Inferior parietal cortex (tissue), 1 donor: ENCODE results near the gene FAM209A.
A peak's percentile ranks its signal among the peaks of the same experiment; 100 is the strongest.
"Not testable (repeated sequence)": the region's sequence is repeated elsewhere in the genome, so short reads cannot be mapped to it uniquely, and the experiment has no call there.

Experiments used
- DNase-seq: peaks from one replicate; pipeline ENCODE4 v3.0.0-alpha.2; 2016; ENCODE audit errors: extremely low spot score

The FAM209A gene

DNA sequence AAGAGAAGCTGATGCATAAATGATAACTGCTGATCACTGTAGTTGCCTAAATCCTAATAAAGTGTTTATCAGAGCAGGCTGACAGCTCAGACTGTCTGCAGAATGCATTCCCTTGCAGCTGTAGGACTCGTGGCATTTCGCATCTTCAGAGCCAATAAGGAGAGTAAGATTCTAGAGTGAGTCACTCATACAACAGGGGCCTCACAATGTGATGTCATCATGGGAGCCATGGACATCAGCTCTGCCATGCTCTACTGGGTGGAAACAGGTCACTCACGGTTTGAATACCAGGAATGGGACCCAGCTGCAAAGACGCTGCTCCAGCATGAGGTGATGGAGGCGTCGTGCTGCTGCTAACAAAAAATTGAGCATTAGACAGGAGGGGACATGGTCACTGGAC lies 15.9 kb downstream of the FAM209A start:
- no peak for DNase-seq

DNA sequence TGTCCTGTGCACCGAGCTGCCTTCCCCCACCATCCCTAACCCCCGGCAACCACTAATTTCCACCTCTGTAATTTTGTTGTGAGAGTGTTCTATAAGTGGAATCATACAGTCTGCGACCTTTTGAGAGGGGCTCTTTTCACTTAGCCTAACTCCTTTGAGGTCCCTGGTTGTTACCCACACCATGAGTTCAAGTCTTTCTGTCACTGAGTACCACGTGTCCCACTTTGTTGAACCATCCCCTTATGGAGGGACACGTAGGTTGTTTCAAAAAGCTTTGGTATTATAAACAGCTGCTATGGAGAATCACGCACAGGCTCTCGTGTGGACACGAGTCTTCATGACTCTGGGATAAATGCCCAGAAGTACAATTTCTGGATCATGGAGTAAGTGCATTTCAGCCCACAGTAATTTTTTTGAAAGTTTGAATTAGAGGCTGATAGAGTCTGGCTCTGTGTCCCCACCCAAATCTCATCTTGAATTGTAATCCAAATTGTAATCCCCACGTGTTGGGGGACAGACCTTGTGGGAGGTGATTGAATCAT lies 18.0 kb downstream of the FAM209A start:
- no peak for DNase-seq

DNA sequence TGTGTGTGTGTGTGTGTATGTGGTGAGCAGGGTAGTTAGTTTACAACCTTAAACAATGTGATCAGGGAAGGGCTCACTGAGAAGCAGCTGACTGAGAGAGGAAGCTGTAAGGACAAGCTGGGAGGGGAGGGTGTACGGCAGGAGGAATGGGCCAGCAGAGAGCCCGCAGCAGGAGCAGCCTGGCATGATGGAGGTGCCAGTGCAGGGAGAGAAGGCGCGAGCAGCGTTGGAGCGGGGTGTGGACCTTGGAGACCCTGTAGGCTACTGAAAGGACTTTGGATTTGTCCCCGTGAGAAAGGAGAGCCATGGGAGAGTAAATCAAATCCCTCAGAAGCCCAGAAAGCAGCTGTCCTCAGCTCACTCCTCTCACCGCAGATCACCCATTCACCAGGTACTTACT lies 27.0 kb downstream of the FAM209A start:
- no peak for DNase-seq

DNA sequence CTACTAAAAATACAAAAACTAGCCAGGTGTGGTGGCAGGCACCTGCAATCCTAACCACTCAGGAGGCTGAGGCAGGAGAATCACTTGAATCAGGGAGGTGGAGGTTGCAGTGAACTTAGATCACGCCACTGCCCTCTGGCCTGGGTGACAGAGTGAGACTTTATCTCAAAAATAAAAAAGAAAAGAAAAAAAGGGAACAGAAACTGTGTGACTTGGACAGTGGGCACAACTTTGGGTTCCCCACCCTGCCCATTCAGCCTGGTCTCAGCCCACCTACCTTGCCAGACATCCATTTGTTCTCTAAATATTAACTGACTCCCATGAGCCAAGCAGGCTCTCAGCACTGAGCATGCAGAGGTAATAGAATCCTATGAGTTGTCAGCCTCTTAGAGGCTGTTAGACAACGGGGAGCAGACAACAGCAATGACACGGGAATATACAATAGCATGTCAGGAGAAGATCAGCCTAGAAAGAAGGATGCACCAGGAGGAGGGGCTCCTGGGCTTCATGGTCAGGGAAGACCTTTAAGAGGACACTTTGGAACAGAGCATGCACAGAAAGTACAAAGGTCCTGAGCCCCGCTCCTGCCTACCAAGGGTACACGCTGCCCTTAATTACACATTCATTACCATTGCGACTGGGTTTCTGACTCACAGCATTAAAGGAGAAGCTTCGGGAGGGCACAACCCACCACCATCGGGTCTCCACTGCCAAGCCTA lies 28.5 kb downstream of the FAM209A start:
- DNase-seq: no peak

DNA sequence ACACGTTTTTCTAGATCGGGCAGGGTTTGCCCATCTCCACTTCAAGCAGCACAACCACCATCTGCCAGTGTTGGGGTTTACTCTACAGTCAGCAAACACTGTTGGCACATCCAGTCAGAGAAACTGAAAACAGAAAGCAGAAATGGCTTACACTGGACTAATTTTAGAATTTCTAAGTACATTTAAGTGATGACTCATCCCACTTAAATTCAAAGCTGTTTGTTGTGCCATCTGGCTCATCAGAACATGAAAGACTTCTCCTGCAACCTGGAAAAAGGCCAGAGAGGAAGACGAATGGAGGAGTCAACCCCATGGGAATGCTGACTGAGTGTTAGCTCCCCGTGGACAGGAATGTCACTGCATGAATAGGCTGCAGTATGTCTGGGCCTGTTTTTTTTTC lies 30.3 kb downstream of the FAM209A start:
- DNase-seq: peak; percentile 79

DNA sequence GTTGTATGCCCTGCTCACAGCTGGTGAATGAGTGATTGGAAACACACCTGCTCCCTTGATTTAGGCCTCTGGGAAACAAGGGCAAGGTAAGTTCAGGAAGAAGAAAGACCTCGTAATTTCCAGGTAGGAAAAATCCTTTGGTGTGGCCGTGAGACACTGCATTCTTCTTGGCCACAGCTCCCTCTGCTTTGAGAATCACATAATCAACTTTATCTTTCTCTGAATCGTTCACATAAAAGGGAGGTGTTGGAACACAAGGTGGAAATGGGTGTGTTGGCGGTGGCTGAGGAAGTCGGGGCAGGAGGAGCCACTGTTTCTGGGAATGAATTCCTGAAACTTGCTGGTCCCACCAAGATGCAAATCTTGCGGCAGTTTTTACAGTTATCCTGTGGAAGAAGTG lies 34.4 kb downstream of the FAM209A start:
- no peak for DNase-seq

DNA sequence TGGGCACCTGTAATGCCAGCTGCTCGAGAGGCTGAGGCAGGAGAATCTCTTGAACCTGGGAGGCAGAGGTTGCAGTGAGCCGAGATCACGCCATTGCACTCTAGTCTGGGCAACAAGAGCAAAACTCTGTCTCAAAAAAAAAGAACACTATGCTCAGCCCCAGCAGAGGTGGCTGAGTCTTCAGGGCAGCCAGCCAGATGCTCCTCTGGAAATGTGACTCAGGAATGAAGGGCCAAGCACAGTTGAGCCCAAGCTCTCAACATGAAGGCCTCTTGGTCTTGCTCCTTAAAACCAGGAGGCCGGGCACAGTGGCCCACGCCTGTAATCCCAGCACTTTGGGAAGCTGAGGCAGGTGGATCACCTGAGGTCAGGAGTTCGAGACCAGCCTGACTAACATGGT lies 40.0 kb downstream of the FAM209A start:
- not testable (repeated sequence) for DNase-seq

DNA sequence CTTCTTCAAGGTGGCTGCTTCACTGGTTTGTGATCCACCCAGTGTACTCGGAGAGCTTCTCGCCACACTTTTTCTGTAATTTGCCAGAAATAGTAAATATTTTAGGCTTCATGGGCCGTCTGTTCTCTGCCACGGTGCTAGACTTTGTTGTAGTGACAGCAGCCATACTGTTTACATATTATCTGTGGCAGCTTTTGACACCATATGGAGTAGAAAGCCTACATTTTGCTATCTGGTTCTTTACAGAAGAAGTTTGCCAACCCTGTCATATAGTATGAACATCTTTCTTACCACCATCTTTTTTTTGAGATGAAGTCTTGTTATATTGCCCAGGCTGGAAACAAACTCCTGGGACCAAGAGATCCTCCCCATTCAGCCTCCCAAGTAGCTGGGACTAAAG lies 41.0 kb downstream of the FAM209A start:
- DNase-seq: no peak

DNA sequence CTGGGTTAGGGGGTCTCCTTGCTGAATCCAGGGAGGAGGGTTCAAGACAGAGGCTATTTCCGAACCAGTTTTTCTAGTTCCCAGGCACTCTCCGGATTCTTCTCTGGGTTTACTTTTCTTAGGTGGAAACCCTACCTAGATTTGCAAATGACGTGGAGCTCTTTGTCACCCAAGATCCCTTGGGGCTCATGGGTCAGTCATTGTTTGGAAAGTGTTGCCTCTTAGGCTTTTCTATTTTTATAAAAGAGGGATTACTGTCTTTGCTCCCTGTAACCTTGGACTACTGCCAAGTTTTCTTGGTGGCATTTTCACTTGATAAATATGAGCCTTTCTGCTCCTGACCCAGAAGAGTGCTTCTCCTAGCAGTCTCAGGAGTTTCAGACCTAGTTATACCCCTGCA lies 42.1 kb downstream of the FAM209A start:
- DNase-seq: no peak

DNA sequence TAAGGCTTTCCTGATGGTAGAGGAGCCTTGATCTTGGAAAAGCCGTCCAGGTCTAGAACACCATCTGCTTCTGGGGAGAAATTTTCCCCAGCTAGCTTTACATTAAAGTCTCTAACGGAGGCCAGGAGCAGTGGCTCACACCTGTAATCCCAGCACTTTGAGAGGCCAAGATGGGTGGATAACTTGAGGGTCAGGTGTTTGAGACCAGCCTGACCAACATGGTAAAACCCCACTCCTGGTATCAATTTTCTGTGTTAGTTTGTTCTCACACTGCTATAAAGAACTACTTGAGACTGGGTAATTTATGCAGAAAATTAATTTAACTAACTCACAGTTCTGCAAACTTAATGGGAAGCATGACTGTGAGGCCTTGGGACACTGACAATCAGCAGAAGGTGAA lies 46.3 kb downstream of the FAM209A start:
- DNase-seq: no peak

DNA sequence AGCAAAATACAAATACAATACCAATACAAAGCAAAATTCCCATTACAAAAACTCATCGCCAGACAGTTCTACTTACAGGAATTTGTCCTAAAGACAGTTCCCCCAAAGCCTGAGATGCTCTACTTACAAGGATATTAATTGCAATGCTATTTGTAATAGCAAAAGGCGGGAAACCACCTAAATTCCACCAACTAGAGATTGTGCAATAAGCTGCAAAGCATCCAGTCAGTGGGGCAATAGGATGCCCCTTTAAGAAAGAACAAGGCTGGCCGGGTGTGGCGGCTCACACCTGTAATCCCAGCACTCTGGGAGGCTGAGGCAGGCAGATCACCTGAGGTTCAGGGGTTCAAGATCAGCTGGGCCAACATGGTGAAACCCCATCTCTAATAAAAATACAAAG lies 47.6 kb downstream of the FAM209A start:
- no peak for DNase-seq

DNA sequence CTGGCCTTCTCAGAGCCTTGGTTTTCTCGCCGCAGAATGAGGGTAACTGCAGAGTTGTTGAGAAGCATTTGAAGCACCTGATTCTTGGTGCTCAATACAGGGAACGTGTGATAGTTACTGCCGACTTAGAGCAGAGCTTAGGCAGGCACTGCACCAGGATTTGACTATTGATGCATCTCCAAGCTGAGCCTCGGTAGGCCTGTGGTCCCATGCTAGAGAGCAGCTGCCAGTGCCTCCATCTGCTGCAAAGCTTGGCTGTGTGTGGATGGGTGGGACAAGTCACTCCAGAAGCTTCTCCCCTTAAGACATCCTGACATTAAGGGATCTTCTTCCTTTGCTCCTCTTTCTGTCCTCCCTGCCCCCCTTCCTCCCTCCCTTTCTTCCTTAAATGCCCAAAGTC lies 49.4 kb downstream of the FAM209A start:
- no peak for DNase-seq

DNA sequence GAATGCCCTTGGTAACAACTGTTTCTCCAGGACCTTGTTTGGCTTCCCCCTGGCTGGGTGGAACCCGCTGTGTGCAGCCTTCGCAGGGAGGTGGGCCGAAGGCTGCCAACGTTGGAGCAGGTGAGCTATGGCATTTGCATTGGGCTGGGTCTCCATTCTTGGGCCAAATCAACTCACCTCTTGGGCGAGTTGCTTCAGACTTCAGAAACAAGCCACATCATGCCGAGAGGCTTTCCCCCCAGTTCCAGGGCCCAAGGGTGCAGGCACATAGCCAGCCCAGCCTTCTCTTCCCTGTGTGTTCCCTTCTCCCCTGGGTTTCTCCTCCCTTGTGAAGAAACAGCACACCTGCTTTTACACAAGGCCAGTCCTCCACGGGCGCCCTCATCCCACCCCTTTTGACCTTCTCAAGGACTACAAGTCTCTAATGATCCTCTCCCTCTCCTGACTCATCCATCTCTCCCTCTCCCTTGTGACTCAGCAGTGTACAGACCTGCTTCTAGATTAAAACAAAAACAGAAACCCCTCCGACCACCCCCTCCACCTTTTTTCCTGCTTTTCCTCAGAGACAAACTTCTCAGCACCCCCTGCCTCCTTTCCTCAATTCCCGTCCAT lies 50.1 kb downstream of the FAM209A start:
- no peak for DNase-seq

DNA sequence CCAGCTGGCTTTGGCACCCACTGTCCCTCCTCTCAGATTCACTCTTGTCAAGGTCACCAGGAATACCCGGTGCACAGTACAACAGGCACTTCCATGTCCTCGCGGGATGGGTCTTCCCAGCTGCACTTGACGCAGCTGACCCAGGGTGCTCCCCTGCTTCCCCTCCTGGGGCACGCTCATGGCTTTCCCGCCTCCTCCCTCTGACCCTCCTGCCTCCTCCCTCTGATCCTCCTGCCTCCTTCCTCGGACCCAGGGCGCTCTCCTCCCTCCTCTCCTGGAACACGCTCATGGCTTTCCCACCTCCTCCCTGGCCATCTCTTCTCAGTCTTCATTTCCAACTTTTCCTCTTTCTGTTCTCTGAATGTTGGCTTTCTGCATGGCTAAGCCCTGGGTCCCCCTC lies 50.6 kb downstream of the FAM209A start:
- DNase-seq: no peak
